ENCODE measurements around the gene JMJD1C.
A peak's percentile ranks its signal among the peaks of the same experiment; 100 is the strongest.

Gene JMJD1C

DNA sequence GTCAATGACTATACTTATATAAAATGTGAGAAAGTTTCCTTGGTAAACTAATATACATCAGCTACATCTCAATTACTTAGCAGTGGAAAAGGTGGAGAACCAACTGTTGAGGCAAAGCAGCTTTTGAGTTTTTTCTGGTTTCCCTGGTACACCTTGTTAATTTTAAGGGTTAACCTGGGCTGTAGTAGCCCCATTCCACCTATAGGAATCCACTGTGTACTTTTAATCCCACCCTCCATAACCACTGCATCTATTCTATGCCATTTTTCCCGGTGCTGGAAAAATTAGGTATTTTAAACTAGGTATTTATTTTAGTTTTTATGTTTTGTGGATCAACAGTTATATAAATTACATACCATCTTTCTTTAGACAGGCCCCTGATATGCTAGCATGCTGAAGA is 290.2 kb downstream of the JMJD1C start:
- in situ Hi-C loops (cut with MboI; ENCODE audit: low sequenced_read_pairs, unreplicated experiment), result no loop called here

DNA sequence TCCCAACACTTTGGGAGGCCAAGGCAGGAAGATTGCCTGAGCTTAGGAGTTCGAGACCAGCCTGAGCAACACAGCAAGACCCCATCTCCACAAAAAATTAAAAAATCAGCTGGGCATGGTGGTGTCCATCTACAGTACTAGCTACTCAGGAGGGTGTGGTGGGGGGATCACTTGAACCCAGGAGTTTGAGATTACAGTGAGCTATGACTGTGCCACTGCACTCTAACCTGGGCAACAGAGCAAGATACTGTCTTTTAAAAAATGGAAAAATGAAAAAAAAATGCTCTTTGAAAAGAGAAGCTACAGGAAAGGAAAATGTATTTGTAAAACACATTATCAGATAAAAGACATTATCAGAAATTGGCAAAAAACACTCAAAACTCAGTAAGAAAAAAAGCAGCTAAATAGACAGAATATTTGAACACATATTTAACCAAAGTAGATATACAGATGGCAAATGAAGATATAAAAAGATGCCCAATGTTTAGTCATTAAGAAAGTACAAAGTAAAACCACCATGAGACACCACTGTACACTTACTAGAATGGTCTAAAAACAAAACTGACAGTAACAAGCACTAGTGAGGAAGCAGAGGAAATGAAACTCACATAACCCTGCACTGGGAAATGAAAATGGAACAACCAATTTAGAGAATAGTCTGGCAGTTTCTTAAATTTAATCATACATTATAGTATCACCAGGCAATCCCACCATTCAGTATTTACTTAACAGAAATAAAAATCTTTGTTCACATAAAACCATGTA is 292.1 kb downstream of the JMJD1C start:
- DNase-seq (ENCODE audit: low spot score), result peak; percentile 42
- TF ChIP-seq, protein P1, sequence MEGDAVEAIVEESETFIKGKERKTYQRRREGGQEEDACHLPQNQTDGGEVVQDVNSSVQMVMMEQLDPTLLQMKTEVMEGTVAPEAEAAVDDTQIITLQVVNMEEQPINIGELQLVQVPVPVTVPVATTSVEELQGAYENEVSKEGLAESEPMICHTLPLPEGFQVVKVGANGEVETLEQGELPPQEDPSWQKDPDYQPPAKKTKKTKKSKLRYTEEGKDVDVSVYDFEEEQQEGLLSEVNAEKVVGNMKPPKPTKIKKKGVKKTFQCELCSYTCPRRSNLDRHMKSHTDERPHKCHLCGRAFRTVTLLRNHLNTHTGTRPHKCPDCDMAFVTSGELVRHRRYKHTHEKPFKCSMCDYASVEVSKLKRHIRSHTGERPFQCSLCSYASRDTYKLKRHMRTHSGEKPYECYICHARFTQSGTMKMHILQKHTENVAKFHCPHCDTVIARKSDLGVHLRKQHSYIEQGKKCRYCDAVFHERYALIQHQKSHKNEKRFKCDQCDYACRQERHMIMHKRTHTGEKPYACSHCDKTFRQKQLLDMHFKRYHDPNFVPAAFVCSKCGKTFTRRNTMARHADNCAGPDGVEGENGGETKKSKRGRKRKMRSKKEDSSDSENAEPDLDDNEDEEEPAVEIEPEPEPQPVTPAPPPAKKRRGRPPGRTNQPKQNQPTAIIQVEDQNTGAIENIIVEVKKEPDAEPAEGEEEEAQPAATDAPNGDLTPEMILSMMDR (IDR thresholded peaks at IDR 0.05; ENCODE audit: borderline replicate concordance, control extremely low read depth, extremely low read depth, insufficient read depth, missing control alignments), result no peak
- in situ Hi-C loops (cut with MboI; ENCODE audit: low sequenced_read_pairs, unreplicated experiment), result no loop called here

More for the DNA sequence above, 290.2 kb downstream of the JMJD1C start:
- no peak for DNase-seq (ENCODE audit: low spot score)
- TF ChIP-seq, protein P1 (IDR thresholded peaks at IDR 0.05; ENCODE audit: borderline replicate concordance, control extremely low read depth, extremely low read depth, insufficient read depth, missing control alignments), result no peak

DNA sequence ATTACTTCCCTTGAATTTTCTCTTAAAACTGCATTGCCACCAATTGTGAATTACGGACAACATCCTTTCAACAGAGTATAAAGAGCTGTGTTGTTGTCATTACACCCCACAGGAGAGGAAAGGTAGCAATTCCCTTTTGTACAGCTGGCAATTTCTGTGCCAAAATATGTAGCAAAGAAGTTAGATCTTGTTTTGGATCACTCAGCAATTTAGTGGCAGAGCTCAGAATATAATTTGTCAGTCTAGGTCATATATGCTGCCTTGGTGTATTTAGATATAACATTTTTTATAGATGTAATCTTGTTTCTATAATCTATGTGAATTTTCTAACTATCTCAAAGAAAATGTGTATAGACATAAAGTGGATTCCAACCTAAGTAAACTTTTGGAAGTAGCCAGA is 293.9 kb downstream of the JMJD1C start:
- no peak for DNase-seq (ENCODE audit: low spot score)
- in situ Hi-C loops (cut with MboI; ENCODE audit: low sequenced_read_pairs, unreplicated experiment), result no loop called here

DNA sequence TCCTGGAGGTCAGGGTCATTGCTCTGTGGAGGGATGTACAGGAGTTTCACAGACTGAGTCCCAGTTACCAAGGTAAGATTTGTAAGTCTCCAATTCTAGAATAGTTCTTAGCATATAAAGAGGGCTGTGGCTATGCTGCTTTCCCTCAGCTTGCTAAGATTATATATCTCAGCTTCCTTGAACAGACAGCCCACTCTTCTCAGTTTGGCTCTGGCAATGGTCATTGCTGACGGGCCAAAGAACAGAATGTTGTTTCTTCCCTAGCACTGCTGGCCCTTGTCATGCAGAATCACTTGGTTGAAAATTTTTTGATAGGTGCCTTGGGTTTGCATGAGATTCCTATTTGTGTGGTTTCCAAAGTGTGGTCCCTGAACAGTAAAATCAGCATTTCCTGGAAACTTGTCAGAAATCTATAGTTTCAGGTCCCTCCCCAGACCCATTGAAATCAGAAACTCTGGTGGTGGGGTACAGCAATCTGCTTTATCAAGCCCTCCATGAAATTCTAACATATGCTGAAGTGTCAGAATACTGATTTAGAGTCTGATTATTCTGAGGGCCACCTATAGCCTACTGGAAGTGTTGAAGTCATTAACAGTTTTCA is 294.4 kb downstream of the JMJD1C start:
- in situ Hi-C loops (cut with MboI; ENCODE audit: low sequenced_read_pairs, unreplicated experiment), result no loop called here
- TF ChIP-seq, protein P1 (IDR thresholded peaks at IDR 0.05; ENCODE audit: borderline replicate concordance, control extremely low read depth, extremely low read depth, insufficient read depth, missing control alignments), result no peak
- DNase-seq (ENCODE audit: low spot score), result no peak

More for the DNA sequence above, 293.9 kb downstream of the JMJD1C start:
- TF ChIP-seq, protein P1 (IDR thresholded peaks at IDR 0.05; ENCODE audit: borderline replicate concordance, control extremely low read depth, extremely low read depth, insufficient read depth, missing control alignments), result no peak

DNA sequence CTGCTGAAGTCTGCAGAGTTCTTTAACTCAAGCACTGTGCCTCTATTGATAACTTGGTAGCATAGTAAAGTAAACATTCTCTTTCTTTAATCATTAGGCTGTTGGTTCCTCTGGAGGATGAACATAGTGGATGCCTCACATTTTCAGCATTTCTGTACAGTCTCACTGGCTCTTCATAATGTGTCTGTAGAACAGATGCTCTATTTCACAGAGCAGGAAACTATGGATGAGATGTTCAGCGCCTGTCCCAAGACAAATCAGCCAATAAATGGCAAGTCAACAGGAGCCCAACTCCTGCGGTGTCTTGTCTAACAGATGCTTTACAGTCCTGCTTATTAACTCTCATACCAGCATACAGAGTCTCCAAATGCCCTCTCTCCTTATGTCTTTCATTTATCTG is 296.2 kb downstream of the JMJD1C start:
- no peak for DNase-seq (ENCODE audit: low spot score)
- TF ChIP-seq, protein P1 (IDR thresholded peaks at IDR 0.05; ENCODE audit: borderline replicate concordance, control extremely low read depth, extremely low read depth, insufficient read depth, missing control alignments), result no peak
- in situ Hi-C loops (cut with MboI; ENCODE audit: low sequenced_read_pairs, unreplicated experiment), result loop anchor here (10.0 kb wide), 1 partner anchor 555 kb away; no protein-coding TSS in a partner anchor

DNA sequence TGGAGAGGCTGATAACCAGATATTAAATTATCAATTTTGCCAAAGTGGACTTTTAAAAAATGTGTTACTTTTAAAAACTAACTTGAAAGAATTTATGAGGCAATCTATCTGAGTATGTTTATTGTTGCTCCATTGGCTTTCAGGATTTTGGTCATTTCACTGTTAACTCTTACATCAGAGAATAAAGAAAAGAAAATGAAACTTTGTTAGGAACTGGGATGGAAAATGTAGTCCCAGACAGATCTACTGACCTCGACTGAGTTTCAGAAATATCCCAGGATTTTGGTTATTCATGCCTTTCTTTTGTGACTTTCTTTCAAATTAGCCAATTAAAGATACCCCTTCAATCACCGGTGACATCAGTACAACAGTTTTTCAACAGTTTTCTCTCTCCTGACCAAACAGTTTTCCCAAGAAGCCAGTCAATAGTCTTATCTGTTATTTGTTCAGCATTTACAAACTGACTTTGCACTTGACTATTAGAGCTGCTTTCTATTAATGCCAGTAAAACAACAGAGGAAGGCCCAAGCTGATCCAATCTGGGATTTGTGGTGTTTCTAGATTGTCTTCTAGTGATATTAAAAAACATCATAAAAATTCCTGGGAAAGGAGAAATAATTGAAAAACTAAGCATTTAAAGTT is 296.8 kb downstream of the JMJD1C start:
- no peak for DNase-seq (ENCODE audit: low spot score)
- TF ChIP-seq, protein P1 (IDR thresholded peaks at IDR 0.05; ENCODE audit: borderline replicate concordance, control extremely low read depth, extremely low read depth, insufficient read depth, missing control alignments), result no peak
- in situ Hi-C loops (cut with MboI; ENCODE audit: low sequenced_read_pairs, unreplicated experiment), result loop anchor here (10.0 kb wide), 1 partner anchor 556 kb away; no protein-coding TSS in a partner anchor

All from GM13976 (cell line).